ENCODE measurements around the gene CHGA.

DNA sequence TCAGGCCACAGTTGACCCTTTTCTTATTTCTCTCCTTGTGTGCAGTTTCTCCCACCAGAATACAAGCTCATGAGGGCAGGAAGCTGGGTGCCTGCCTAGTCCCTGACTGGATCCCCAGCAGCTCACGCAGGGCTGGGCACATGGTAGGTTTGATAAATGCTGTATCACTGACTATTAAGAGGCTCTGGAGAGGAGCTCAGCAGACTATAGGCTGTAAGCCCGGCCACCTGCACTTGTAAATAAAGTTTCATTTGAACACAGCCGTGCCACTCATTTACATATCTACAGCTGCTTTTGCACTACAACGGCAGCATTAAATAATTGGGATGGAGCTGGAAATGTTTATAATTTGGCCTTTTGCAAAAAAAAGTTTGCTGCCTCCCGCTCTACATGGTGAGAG, 32.0 kb downstream of the CHGA start:
- TF ChIP-seq, protein P1, sequence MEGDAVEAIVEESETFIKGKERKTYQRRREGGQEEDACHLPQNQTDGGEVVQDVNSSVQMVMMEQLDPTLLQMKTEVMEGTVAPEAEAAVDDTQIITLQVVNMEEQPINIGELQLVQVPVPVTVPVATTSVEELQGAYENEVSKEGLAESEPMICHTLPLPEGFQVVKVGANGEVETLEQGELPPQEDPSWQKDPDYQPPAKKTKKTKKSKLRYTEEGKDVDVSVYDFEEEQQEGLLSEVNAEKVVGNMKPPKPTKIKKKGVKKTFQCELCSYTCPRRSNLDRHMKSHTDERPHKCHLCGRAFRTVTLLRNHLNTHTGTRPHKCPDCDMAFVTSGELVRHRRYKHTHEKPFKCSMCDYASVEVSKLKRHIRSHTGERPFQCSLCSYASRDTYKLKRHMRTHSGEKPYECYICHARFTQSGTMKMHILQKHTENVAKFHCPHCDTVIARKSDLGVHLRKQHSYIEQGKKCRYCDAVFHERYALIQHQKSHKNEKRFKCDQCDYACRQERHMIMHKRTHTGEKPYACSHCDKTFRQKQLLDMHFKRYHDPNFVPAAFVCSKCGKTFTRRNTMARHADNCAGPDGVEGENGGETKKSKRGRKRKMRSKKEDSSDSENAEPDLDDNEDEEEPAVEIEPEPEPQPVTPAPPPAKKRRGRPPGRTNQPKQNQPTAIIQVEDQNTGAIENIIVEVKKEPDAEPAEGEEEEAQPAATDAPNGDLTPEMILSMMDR (IDR thresholded peaks at IDR 0.05): no peak
- TF ChIP-seq ZFX (IDR thresholded peaks at IDR 0.05; ENCODE audit: borderline replicate concordance): no peak
